GM15510 (cell line): Measurements from ENCODE around the gene TRIM48.
"Not testable (repeated sequence)": the region's sequence is repeated elsewhere in the genome, so short reads cannot be mapped to it uniquely, and the experiment has no call there.

Experiments used
- POLR2A ChIP-seq: IDR thresholded peaks from 3 replicates; pipeline ENCODE4 v1.6.1; 2011; ENCODE audit warnings: borderline replicate concordance; ENCODE audit not compliant: insufficient read length; ENCODE audit errors: extremely low read depth

TRIM48 gene

GRCh38 chr11:55261855-55262254, at the start of gene TRIM48:
Gene TRIM48, plus strand, starts transcription at chr11:55262155. Its CDS starts 113 bp downstream, at chr11:55262268.
- TF ChIP-seq POLR2A = not testable (repeated sequence)

- TF ChIP-seq POLR2A = no peak
Observed at GRCh38 chr11:55263081-55263480, 1.1 kb downstream of the TRIM48 start.
